ENCODE data around the gene PDIA5. TPM values are rescaled to one million over a fixed set of nuclear protein-coding genes. Genes with fewer than 3 reads are reported as not detected.

PDIA5 gene
- total and polyA plus RNA-seq, 8 donors = 19.8 to 29.3 (median 25.7) TPM

DNA sequence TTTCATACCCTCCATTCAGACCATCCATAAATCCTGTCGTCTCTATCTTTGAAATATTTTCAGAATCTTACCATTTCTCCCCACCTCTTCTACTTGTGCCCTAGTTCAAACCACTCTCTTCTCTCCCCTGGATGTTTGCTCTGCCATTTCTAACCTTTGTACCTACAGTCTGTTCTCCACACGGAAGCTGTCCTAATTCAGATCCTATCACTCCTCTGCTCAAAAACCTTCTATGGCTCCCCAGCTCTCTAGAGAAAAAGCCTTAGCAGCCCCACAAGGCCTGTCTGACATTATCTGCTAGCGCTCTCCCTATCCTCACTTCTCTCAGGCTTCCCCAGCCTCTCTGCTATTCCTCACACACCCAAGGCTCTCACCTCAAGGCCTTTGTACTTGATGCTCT is 34.8 kb upstream of the PDIA5 start:
- Histone ChIP-seq H3K27me3 (no peaks in the 10 kb centered on the region), H3K9me3 (no peaks in the 10 kb centered on the region), H3K4me1 (peaks cover 6 to 7% (median 6%) of the 10 kb centered on the region in 3 donors), H3K36me3 (no peaks in the 10 kb centered on the region), H3K4me3 (no peak overlapping the region), H3K27ac (no peak overlapping the region)
- TF ChIP-seq, protein P1, sequence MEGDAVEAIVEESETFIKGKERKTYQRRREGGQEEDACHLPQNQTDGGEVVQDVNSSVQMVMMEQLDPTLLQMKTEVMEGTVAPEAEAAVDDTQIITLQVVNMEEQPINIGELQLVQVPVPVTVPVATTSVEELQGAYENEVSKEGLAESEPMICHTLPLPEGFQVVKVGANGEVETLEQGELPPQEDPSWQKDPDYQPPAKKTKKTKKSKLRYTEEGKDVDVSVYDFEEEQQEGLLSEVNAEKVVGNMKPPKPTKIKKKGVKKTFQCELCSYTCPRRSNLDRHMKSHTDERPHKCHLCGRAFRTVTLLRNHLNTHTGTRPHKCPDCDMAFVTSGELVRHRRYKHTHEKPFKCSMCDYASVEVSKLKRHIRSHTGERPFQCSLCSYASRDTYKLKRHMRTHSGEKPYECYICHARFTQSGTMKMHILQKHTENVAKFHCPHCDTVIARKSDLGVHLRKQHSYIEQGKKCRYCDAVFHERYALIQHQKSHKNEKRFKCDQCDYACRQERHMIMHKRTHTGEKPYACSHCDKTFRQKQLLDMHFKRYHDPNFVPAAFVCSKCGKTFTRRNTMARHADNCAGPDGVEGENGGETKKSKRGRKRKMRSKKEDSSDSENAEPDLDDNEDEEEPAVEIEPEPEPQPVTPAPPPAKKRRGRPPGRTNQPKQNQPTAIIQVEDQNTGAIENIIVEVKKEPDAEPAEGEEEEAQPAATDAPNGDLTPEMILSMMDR (IDR thresholded peaks at IDR 0.05) = no peak
- 54 to 66% methylated on average over 3 of the region's 3 CpGs for WGBS, 2 donors
- ATAC-seq (no peak), FAIRE-seq (no peak), DNase-seq (no peak)
- intact Hi-C loops (cut with DNase I) = no loop called here

GRCh38 chr3:123034120-123034519 is 32.7 kb upstream of the PDIA5 start:
- DNase-seq (no peak), ATAC-seq (no peak), FAIRE-seq (no peak)
- H3K27ac ChIP-seq = no peak overlapping the region
- H3K27me3 ChIP-seq = no peaks in the 10 kb centered on the region
- 78 to 88% methylated on average over 5 of the region's 5 CpGs for WGBS, 2 donors
- intact Hi-C loops (cut with DNase I) = no loop called here
- H3K4me1 ChIP-seq = no peaks in the 10 kb centered on the region
- H3K9me3 ChIP-seq = no peaks in the 10 kb centered on the region
- TF ChIP-seq, protein P1 (IDR thresholded peaks at IDR 0.05) = no peak
- H3K4me3 ChIP-seq = no peak overlapping the region
- no peaks in the 10 kb centered on the region for H3K36me3 ChIP-seq

DNA sequence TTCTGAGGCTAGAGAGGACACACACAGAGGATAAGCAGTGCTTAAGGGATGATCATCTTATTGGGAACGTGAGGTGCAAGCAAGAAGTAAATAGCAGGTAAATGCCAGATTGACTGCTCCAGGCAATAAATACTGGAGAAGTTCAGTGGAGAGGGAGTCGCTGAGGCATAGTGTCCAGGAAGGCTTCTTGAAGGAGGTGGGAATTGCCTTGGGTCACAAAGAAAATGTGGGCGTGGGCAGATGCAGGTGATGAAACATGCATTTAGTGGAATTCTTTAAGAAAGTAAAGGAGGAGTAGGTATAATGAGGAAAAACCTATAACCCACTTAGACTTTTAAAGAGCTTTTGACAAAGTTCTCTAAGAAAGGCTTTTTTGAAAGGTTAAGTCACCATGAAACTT is 31.8 kb upstream of the PDIA5 start:
- intact Hi-C loops (cut with DNase I) = no loop called here
- Histone ChIP-seq H3K4me3 (no peak overlapping the region), H3K9me3 (no peaks in the 10 kb centered on the region), H3K27ac (no peak overlapping the region), H3K27me3 (no peaks in the 10 kb centered on the region), H3K4me1 (no peaks in the 10 kb centered on the region), H3K36me3 (no peaks in the 10 kb centered on the region)
- 85 to 88% methylated on average over 3 of the region's 3 CpGs for WGBS, 2 donors
- no peak for ATAC-seq
- TF ChIP-seq, protein P1 (IDR thresholded peaks at IDR 0.05) = no peak
- DNase-seq = no peak
- no peak for FAIRE-seq

DNA sequence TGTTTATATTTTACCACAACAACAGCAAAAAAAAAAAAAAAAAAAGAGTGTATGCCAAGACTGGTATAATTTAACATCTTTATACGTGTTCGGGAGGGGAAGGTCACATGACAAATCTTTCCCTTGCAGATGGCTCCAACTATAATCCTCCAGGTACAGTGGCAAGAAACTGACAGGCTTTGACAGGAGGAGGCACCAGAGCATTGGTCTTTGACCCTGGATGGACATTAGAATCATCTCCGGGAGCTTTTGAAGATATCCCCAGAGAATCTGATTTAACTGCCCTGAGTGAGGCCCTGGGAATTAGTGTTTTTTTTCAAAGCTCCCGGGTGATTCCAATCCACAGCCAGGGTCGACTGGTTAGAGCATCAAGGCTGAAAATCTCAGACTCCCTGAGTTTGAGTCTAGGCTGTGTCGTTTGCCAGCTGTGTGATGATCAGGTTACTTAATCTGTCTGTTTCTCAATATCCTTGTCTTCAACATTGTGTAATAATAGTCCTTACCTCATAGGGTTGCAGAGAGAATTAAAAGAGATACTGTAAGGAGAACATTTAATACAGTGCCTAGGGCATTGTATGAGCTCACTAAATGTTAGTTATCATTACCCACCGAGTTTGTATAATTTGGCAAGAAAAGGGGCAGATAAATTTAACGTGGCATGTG is 30.3 kb upstream of the PDIA5 start:
- Histone ChIP-seq H3K4me1 (no peaks in the 10 kb centered on the region), H3K36me3 (no peaks in the 10 kb centered on the region), H3K9me3 (no peaks in the 10 kb centered on the region), H3K27me3 (no peaks in the 10 kb centered on the region), H3K27ac (no peak overlapping the region), H3K4me3 (no peak overlapping the region)
- FAIRE-seq (no peak), ATAC-seq (peak in 2 of 4 donors; percentile 29 to 60), DNase-seq (no peak)
- TF ChIP-seq, protein P1 (IDR thresholded peaks at IDR 0.05) = no peak
- WGBS, 2 donors = 56 to 67% methylated on average over 8 of the region's 8 CpGs
- intact Hi-C loops (cut with DNase I) = no loop called here

- no peaks in the 10 kb centered on the region for H3K27me3 ChIP-seq
- DNase-seq = no peak
- no peak for ATAC-seq
- no peaks in the 10 kb centered on the region for H3K4me1 ChIP-seq
- WGBS, 2 donors = 59 to 72% methylated on average over 5 of the region's 5 CpGs
- TF ChIP-seq, protein P1 (IDR thresholded peaks at IDR 0.05) = no peak
- H3K9me3 ChIP-seq = no peaks in the 10 kb centered on the region
- H3K27ac ChIP-seq = no peak overlapping the region
- intact Hi-C loops (cut with DNase I) = no loop called here
- no peaks in the 10 kb centered on the region for H3K36me3 ChIP-seq
- H3K4me3 ChIP-seq = no peak overlapping the region
- FAIRE-seq = no peak
These were observed 29.8 kb upstream of the PDIA5 start for GRCh38 chr3:123037015-123037375.
